GM19395 (cell line): Measurements from ENCODE around the gene ACAP1.
"Not testable (repeated sequence)": the region's sequence is repeated elsewhere in the genome, so short reads cannot be mapped to it uniquely, and the experiment has no call there.

Experiments used
- ATAC-seq: cut with Tn5 transposase; IDR thresholded peaks from one replicate; pipeline ENCODE4 v1.9.1; 2021; ENCODE audit warnings: mild to moderate bottlenecking, moderate library complexity; ENCODE audit not compliant: unreplicated experiment

ACAP1 gene

GRCh38 chr17:7328009-7328408 is 8.3 kb upstream of the ACAP1 start:
- ATAC-seq: no peak

DNA sequence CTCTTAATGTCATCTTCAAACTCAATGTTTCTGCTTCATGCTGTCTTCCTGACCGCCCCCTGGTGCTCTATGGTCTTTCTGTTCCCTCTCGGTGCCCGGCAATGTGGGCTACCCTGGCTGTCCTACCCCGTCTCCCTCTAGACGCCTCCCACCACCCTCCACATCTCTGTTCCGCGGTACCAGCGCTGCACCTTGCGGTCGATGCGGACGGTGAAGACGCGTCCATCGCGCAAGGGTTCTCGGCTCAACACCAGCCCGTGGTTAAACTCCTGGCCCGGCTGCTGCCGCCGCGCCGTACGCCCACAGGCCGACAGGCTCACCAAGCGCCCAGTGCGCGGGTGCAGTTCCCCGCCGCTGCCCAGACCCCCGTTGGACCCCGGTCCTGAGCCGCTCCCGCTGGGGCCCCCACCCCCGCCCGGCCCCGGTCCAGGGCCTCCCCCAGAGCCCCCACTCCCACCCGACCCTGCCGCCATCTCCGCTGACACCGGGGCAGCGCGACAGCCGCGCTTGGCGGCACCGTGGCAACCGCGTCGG is 7.4 kb upstream of the ACAP1 start, which contains the start of gene NEURL4:
NEURL4 (minus strand) TSS at position 496 of the 534 bp plus-strand sequence; CDS start at position 473, 23 bp downstream.
- peak; percentile 13 for ATAC-seq

DNA sequence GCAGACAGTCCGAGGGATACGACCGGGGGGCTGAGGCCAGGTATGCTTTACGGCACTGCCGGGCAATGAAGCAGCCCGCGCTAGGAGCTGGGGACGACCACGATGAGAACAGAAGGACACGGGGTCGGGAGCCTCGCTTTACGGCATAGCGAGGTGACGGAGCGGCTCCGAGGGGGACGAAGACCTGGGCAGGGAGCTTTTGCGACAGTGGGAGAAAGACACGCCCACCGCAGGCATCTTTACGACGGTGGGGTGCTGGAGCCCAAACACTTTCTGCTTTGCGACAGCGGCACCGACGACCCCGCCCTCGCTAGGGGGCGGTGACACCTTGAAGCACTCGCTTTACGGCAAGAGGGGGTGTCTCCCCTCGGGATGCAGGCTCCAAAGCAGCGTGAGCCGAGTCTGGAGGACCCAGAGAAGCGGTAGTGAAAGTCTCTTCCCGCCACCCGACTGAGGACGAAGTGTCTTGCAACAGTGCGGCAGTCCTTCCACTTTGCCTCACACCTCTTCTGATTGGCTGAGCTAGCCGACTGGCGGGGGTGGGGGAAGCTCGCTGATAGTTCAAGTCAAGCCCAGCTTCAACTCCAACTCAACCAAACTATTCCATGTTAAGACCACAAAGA is 6.8 kb upstream of the ACAP1 start:
- peak; percentile 59 for ATAC-seq

DNA sequence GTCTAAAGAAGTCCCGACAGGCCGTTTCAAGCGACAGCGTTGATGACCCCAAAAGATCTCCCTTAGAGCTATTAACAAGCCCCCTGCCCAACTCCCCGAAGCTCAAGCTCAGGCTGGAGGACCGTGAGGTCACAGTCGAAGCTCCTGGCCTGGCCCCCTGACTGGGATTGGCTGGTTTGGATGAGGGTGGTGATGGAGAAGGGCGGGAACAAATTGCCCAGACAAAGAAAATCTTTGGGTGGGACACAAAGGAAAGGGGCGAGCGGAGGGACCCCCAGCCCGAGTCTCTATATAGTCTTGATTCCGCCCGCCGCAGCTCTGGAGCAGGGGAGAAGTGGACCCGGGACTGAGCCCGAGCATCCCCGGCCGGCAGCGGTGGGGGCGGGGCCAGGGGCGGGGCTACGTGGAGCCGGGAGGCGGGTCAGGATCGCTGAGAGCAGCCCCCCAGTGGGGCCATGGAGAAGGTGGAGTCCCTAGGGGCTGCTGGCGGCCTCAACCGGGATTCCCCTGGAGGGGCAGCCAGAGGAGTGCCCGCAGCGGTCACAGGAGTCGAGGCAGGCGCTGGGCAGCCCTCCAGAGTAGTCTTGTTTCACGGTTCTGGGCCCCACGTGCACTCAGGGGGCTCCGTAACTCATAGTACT is 6.2 kb upstream of the ACAP1 start:
- ATAC-seq: peak; percentile 45

- ATAC-seq: no peak
Observed at GRCh38 chr17:7330638-7331015, 5.7 kb upstream of the ACAP1 start.

- ATAC-seq: no peak
Observed at GRCh38 chr17:7332111-7332510, 4.2 kb upstream of the ACAP1 start.

- not testable (repeated sequence) for ATAC-seq
Observed at GRCh38 chr17:7332600-7333069, 3.7 kb upstream of the ACAP1 start.

- no peak for ATAC-seq
Observed at GRCh38 chr17:7334938-7335538, 1.3 kb upstream of the ACAP1 start.

- ATAC-seq: not testable (repeated sequence)
Observed at GRCh38 chr17:7335765-7336164, 564 bp upstream of the ACAP1 start.

- ATAC-seq: not testable (repeated sequence)
Observed at GRCh38 chr17:7337600-7337999, 1.3 kb downstream of the ACAP1 start.

- ATAC-seq: no peak
Observed at GRCh38 chr17:7340179-7340578, 3.9 kb downstream of the ACAP1 start.

DNA sequence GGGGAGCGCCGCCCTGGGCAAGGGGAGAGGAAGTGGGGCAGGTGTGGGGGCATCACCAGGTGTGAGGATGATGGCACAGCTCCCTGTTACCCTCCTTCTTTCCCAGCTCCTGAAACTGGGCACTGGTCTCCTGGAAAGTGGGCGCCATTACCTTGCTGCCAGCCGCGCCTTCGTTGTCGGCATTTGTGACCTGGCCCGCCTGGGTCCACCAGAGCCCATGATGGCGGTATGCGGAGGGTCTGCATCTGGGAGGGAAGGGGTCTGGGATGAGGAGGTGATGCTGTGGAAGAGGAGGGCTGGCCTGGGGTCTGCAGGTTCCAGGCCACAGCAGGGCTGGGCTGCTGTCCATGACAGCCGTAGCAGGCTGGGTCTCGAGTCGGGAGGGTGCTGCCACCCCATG is 5.5 kb downstream of the ACAP1 start:
- ATAC-seq: no peak

DNA sequence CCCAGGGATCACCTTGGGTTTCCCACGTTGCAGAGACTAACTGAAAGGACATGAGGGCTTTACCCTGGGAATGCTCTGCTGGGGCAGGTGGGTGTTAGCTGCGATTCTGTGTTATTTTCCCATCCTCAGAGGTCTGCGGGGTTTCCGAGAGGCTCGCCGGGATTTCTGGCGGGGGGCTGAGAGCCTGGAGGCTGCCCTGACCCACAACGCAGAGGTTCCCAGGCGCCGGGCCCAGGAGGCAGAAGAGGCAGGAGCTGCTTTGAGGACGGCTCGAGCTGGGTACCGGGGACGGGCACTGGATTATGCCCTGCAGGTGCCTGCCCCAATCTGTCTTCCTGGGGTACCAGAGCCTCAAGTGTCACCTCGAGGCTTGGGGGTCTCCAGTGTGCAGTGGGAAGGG is 6.9 kb downstream of the ACAP1 start:
- no peak for ATAC-seq

DNA sequence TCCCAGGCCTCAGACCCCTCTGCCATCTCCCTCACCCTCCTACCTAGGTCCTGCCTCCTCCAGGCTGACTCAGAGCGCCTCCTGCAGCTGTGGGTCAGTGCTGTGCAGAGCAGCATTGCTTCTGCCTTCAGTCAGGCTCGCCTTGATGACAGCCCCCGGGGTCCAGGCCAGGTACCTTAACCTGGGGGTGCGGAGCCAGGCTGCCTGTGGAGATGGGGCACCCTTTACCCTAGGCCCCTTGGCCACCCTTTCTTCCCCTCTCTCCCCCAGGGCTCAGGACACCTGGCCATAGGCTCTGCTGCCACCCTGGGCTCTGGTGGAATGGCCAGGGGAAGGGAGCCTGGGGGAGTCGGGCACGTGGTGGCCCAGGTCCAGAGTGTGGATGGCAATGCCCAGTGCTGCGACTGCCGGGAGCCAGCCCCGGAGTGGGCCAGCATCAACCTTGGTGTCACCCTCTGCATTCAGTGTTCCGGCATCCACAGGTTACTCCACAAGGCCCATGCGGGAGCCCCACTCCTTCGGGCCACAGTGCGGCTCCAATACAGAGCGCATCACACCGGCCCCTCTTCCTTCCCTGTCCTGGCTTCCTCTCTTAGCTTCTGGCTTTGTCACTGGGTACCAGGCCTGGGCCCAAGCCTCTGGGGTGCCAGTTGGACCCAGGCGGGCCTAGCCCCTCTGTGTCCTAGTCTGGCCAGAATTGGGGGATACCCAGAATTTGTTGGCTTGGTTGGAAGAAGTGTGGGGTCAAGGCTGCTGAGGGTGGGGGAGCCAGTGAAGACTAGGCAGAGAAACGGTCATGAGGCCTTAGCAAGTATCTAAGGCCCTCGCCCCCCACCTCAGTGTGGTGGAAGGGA is 10.7 kb downstream of the ACAP1 start:
- ATAC-seq: no peak

DNA sequence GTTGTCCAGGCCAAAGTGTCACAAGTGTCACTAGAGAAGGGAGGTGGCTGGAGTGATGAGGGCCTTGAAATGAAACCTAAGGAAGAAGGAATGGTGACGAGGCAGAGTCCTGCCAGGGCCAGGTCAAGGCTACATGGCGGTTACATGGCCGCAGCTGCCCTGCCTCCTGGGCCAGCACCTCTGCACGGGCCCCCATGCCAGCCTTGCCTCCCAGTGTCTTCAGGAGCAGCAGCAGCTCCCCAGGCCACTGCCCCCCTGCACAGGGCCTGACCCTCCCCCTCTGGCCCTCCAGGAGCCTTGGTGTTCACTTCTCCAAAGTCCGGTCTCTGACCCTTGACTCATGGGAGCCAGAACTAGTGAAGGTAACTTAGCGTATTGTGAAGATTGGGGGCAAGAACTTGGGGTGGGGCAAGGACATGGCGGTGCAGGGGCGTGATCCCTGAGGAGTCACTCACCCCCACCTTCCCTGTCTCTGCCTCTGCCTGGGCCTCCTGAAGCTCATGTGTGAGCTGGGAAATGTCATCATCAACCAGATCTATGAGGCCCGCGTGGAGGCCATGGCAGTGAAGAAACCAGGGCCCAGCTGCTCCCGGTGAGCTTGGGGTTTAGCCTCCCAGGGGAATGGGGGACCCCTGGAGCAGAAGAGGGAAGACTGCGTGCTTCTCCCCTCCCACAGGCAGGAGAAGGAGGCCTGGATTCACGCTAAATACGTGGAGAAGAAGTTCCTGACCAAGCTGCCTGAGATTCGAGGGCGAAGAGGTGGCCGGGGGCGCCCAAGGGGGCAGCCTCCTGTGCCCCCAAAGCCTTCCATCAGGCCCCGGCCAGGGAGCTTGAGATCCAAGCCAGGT is 11.5 kb downstream of the ACAP1 start:
- ATAC-seq: no peak

- no peak for ATAC-seq
Observed at GRCh38 chr17:7348478-7349242, 12.3 kb downstream of the ACAP1 start.

DNA sequence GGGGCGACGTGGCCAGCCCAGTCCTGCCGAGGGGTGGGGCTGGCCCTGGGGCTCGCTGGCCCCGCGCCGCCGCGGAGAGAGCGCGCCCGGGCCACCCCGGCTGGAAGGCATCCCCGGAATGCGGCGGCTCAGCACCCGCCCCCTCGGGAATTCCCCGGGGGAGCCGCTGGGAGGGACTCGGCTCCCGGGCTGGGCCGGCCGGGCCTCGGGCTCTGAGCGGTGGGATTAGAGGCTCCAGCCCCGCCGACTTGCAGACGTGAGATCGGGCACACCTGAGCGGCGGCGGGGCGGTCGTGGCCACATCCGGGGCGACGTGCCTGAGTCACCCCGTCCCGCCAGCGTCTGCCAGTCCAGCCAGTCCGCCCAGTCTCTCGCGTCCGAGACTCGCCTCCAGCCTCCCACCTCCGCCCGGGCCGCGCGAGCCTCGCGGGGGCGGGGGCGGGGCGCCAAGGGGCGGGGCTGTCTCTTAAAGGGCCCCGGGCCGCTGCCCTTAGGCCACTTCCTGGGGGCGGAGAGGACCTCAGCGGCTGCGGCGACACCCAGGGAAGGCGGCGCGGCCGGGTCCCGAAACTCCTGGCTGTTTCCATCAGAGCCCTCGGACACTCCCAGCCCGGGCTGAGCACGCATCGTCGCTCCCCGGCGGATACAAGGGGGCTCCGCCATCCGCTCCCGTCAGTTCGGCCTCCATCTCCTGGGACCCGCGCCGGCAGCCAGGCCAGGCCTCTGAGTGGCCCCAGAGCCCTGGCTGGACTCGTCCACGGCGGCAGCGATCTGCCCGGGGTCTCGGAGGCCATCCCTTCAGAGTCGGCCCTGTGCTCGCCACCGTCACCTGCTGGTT is 15.6 kb downstream of the ACAP1 start, which contains the start of gene KCTD11:
KCTD11 (plus strand) TSS at position 498 of the 838 bp plus-strand sequence.
- ATAC-seq: peak; percentile 66

GRCh38 chr17:7352503-7352889 is 16.2 kb downstream of the ACAP1 start:
- no peak for ATAC-seq
